Activated CD4-positive, alpha-beta T cell treated with anti-CD3 and anti-CD28 coated beads, Interleukin-2, amount 50 U/mL, for 48 hours (primary cell): ENCODE results near the gene ANO1.

Experiments used
- DNase-seq, 2 experiments: peaks; one replicate each; pipeline ENCODE4 v3.0.0-alpha.2; 2020

The ANO1 gene

DNA sequence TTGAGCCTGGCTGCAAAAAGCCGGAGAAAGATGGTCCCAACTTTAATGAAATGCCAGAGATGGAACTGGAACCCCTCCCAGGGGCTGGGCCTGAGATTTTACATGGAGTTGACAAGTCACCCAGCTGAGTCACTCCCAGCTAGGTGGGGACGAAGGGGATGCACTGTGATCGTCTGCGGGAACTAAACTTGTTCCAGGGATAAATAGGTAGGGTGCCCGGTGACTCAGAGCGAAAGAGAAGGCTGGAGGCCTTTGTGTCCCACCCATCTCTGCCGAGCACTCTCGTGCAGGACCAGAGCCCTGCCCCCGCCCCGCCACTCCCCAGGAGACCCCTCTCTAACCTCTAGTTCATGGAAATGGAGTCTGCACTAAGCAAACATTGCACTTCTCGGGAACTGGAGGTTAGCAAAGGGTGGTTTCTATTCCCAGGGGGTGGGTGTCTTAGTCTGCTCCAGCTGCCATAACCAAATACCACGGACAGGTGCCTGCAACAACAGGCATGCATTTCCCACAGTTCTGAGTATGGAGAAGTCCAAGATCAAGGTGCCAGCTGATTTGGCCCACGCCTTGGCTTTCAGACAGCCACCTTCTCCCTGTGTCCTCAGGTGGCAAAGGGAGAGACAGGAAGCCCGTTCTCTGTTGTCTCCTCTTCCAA, 64.2 kb downstream of the ANO1 start:
- DNase-seq, result no peak

DNA sequence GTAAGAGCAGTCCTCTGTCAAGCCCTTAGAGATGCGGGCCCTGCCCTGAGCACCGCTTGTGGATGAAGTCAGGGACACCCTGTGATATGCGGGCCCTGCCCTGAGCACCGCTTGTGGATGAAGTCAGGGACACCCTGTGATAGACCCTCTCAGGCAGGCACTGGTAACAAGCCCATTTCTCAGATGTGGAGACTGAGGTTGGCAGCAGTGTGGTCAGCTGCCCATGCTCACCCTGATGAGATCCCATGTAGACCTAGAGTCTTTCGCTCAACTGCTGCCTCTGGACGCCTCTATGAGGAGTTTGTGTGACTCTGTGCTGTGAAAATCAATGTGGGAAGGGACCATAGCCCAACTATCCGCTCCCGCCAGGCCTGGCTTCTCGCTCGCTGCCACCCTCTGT, 66.1 kb downstream of the ANO1 start:
- no peak for DNase-seq

DNA sequence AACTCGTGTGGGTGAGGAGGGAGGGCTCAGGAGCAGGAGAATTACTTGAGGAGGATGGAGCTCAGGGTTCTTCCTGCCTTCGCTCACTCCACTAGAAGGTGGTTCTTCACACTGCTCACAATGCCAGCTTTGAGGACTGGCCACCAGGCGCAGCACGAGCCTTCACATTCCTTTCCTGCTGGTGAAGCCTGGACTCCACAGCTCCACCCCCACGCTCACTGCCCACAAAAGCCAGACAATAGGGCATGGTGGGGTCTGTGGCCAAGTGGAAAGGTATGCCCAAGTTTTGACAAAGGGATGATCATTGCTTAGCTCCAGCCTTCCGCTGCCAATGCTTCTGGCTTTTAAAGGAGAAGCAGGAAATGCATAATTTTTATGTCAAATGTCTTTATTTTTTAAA, 67.0 kb downstream of the ANO1 start:
- no peak for DNase-seq

DNA sequence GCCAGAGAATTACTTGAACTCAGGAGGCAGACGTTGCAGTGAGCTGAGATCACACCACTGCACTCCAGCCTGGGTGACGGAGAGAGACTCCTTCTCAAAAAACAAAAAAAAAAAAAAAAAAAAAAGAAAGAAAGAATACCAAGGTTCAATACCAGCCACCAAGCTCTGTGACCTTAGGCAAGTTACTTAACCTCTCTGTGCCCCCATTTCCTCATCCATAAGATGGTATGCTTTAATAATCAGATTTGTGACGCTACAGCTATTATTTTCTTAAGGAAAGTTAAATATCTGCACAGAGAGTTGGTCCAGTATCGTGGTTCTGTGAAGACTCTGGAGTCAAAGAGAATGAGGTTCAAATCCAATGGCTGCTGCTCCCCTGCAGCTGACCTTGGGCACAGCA, 67.7 kb downstream of the ANO1 start:
- DNase-seq, result no peak

DNA sequence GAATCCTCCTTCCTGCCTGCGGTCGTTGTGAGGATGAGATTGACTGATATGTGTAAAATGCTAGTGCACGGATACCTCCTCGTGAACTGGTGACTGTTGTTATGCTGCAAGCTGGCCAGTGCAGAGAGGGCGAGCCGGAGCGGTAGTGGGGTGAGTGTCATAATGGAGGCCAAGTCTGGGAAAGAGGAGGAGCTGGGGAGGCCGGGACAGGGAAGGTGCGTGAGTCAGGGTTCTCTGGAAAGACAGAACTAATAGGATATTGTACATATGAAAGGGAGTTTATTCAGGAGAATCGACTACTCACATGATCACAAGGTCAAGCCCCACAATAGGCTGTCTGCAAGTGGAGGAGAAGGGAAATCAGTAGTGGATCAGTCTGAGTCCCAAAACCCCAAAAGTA, 68.2 kb downstream of the ANO1 start:
- DNase-seq, result no peak

DNA sequence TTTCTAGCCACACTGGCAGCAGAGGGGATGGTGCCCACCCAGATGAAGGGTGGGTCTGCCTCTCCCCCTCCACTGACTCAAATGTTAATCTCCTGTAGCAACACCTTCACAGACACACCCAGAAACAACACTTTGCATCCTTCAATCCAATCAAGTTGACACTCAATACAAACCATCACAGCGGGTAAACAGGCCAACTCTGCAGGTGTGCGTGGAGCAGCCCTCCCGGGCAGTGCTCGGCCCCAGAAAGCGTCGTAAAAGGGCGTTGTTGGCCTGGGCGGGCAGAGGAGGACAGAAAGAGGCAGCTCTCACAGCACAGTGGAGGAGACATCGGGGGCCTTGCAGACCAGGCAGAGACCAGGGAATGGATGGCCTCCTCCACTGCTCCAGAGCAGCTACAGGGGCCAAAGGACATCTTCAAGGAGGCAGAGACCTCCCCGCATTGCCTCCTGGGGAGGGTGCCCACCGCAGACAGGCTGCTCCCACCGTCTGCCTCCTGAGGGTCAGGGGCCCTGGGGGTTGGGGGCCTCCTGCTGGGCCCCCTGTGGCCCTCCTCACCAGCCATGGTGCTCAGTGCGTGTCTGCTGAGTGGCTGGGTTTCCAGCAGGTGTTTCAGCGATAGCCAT, 68.9 kb downstream of the ANO1 start:
- no peak for DNase-seq

DNA sequence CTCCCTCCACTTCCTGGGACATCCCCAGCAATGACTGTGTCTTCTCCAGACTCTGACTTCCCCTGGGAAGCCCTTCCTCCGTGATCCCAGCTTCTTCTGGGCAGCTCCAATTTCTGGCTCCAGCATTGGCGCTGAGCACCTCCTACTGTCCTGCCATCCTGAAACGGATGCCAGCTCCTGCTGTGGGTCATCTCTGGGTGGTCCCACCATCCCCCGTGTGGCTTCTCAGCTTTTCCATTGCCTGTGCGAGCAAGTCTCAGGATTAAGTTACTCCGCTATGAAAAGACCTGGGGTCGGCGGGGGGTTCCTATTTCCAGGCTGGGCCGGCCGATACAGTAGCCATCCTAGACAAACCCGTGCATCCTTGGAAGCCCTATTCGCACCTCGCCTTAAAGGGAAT, 69.6 kb downstream of the ANO1 start:
- DNase-seq, result no peak

DNA sequence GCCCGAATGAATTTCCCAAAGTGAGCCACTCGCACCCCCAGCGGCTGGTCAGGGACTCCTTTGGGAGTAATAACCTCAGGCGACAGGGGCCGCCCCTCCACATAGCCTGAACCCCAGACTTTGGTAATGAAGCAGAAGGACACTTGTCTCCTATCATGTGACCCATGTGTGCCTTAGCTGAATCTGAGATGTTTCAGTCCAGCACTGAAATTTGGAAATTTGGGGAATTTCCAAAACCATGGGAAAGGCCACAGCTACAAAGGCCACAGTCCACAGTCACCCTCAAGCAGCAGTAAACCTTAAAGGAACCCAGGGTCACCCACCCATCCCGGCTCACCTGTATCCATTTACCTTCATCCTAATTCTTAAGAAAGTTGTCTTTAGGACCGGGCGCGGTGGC, 73.6 kb downstream of the ANO1 start:
- DNase-seq, result no peak

DNA sequence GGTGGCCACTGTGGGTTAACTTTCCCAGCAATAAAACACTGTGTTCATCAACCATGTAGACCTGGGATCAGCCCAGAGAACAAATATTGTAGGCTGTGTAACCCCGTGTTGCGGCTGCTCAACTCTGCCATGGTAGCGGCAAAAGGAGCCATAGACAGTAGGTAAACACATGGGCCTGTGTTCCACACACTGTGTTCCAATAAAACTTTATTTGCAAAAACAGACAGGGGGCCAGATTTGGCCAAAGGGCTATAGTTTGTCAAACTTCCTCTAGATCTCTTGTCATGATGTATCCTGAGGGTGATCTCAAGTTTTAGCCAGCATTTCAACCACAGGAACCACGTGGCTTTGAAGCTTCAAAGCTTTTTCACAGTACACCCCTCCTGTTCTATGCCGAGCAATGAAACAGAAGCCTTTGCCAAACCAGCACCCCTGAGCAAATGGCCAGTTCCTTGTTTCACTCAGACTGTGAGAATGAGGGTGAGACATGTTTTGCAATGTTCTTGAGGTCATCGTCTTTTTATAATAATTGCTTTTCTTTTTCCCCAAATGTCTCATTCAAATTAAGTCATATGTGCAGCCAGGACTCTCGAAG, 75.1 kb downstream of the ANO1 start:
- no peak for DNase-seq

DNA sequence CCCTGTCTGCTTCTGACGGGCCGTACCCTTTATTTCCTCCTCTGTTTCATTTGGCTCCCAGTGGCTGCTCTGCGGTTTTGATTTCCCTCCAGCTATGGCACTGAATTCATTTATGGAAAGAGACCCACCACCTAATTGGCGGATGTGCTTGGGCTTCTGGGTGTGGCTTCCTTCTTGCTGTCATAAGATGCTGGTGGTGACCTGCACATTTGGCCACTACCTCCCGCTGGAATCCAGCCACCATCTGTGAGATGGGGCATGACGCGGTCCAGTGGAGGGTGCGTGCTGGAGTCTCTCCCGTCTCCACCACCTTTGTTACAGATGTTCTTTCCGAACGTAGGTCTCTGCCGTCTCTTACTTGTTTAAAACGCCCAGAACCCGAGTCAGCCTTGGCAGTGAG, 77.3 kb downstream of the ANO1 start:
- DNase-seq, result no peak

DNA sequence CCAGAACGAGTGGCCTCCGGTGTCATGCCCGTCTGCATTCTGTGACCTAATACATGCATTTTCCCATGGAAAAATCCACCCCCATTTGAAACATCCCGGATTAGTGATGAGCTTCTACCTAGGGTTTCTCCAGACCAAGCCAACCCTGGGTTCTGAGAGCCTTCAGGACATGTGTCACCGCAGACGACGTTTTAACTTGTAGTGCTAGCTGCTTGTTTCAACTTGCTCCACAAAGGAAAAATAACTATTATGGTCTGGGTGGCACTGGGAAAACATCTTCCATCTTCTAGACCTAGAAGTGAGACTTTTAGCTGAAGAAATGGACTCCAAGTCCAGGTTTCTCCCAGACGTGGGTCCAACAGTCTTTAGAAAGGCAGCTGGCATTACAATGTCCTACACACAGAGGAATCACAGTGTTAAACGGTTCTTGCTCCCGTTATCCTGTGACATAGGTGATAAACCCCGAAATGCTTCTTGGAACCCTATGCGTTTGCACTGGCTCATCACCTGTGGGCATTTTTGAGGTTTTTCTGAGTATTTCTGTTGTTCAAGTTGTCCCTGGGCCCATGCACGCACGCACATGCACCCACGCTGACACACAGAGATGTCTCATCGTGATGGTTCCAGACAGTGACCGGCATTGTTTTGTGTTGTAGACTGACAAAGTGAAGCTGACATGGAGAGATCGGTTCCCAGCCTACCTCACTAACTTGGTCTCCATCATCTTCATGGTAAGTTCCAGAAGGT, 78.3 kb downstream of the ANO1 start:
- DNase-seq, result no peak

DNA sequence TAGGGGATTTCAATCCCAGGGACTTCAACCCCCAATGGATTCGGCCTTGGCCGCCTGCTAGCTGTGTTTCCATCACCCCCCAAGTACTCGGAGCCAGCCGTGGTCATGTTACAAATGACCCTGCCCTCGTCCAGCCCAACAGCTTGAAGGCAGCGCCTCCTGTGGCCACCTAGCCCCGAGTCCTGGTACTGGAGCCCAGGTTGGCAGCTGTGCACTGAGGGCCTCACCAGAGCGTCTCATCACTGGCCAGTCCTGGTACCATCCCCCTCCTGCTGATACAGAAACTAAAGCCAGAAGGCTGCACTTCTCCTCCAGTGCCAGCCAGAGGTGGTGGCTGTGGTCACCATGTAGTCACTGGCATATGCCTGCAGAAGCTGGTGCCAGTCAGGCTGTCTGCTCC, 80.1 kb downstream of the ANO1 start:
- no peak for DNase-seq

DNA sequence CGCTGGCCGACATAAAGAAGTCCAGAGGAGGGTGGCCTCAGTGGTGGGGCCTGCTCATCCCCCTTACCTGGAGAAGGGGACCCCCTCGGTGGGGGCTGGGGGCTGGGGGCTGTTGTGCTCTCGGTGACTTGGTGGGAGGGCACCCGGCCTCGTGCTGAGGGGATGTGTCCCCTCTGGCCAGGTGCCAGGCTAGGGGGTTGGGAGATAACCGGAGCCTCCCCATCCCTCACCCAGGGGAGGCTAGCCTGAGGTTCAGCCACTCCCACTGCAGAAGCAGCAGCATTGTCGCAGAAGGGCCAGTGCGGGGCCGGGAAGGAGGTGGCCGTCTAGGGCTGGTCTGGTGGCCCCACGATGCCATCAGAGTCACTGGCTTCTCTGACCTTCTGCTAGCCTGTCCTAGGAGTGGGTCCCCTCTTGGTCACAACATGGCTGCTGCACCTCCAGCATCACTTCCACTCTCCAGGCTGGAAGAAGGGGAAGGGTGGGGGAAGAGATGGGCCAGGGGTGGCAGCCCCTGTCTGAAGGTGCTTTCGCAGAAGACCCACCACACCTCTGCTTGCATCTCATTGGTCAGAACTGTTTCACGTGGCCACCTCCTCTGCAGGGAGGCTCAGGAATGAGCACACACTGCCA, 80.8 kb downstream of the ANO1 start:
- no peak for DNase-seq

DNA sequence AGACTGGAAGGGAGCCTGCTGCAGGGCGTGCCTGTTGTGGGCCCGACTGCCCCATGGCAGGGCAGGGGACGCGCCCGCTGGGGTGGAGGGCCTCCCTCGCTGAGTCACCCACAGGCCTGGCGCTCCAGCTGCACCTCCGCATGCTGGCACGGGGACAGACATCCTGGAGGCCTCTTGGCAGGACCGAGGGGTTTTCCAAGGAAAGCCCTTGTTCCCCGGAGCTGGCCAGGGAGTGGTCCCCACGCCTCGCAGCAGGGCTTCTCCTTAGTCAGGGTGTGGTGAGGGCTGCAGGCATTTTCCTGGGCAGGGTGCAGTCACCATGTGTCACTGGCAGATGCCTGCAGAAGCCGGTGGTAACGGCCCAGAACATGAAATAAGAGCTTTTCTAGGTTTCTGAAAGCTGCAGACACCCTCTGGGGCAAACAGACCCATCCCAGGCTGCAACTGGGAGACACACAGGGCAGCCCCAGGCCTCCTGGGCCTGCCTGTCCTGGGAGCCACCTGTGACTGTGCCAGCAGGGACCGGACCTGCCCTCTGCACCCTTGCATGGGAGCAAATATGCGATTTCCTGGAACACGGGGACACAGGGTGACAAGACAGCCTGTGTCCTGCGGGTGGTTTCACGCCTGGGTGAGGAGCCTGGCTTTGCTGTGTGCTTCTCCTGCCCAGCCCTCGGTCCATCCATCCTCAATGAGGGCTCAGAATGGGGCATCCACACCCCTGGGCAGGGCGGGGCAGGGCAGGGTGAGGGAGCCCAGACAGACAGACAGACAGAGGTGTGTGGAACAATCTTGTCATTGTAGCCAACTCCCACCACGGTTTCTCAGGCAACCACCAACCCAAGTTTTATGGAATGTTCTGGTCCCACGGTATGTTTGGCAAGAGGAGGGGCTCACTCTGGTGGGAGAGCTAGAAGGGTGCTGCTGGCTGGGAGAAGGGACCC, 81.8 kb downstream of the ANO1 start:
- no peak for DNase-seq

DNA sequence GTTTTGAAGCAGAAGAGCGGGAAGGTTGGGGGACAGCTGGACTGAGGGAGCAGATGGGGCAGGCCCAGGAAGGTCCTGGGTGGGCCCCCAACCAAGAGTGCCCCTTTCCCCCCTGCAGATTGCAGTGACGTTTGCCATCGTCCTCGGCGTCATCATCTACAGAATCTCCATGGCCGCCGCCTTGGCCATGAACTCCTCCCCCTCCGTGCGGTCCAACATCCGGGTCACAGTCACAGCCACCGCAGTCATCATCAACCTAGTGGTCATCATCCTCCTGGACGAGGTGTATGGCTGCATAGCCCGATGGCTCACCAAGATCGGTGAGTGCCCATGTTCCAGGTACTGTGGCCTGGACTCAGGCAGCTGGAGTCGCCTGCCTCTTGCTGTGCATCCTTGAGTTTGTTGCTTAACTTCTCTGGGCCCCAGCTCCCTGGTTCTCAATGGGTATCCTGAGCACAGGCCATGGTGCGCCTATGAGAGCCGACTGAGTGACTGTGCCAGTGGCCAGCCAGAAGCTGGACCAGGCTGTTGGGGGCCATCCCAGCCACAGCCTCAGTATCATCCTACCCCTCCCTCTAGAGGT, 83.0 kb downstream of the ANO1 start:
- DNase-seq, result no peak

DNA sequence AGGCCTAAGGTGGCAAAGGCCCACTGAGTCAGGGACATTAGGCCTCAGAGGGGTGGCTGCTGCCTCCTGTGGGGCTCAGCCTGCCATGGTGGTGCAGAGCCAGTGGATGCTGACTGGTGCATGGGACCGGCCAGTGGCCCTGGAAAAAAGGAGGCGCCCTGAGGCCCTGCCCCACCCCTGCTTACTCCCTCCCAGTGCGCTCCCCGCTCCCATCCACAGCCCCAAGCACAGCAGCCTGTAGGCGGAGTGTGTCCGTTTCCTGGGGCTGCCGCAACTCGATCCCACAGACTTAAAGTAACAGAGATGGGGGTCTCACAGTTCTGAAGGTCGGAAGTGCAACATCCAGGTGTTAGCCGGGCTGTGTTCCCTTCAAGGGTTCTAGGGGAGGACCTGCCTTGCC, 86.6 kb downstream of the ANO1 start:
- DNase-seq, result no peak

DNA sequence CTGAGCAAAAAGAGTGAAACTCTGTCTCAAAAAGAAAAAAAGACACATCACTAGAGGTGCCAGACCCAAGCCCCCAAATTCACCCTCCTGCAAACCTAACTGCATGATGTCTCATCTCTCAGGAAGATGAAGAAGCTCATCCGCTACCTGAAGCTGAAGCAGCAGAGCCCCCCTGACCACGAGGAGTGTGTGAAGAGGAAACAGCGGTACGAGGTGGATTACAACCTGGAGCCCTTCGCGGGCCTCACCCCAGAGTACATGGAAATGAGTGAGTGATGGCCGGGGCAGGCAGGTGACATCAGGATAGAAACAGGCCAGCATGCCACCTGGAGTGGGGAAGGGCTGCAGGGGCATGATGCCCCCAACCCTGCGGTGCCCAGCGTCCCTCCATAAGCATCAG, 89.0 kb downstream of the ANO1 start:
- no peak for DNase-seq

DNA sequence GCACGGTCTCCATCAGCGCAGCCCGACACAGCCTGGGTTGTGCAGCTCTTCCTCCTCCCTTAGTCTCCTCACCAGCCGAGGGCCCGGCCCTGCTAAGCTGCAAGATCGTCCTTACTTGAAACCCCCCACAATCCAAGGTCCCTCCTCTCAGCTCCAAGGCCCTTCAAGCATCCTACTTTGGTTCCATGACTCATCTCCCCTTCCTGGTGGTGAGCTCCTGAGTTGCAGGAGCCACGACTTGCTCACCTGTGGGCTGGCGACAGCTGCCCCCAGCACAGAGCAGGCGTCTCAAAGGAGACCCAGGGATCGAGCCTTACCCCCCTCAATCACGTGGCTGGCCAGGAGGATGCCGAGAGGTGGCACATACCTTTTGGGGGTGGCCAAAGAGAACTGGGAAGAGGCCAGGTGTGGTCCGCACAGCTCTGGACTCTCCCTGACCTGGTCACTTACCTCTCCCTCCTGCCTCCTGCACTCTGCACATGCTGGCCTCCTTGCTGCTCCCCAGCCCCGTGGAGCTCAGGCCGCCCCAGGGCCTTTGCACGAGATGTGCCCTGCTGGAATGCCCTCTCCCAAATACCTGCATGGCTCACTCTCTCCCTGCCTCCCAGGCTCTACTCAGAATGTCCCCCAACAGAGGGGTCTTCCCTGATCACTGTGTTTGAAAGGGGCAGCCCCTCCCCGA, 89.7 kb downstream of the ANO1 start:
- no peak for DNase-seq

DNA sequence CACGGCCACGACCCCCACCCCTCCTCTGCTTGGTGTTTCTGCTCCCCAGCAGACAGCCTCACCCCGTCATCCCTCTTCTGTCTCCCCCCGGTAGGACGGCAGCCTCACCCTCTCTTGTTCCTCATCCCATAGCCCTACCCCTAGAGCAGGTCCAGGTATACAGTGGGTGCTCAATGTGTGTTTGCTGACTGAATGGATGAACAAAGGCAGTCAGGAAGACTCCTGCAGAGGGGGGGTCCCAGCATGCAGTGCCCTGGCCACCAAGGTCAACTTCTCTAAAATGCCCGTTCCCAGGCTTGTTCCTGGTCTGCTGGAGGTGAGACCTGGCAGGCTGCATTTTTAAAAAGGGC, 90.3 kb downstream of the ANO1 start:
- no peak for DNase-seq

DNA sequence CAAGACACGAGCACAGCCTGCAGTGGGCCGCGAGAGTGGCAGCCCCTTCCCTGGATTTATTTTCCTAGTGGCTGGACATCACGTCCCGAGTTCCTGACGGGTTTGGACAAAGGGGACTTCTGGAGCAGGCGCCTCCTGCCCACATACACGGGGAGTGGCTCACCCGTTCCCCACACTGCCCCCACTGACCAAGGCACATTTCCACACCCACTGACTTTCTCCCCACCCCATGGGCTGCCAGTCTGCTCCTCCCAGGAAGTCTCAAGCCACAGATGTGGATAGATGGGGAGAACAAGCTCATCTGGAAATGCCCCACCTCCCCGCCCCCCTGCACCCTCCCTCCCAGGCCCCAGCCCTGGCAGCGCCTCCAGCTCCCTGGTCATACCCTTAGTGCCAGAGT, 91.0 kb downstream of the ANO1 start:
- no peak for DNase-seq

DNA sequence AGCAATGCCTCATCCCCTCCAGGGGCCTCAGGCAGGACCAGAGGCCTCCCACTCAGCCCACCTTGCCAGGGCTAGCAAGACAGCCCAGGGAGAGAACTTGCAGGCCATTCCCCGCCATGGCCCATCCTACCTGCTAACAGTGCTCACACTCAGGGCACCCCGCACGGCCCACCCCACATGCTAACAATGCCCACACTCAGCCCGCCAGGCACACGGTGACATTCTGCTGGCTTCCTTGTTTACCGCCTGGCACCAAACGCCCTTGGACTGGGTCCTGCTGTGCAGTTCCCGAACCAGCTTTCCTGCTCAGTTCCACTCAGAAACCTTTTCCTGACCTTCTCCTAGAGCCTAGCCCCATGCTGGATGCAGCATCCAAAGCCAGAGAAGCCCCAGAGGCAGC, 91.5 kb downstream of the ANO1 start:
- no peak for DNase-seq
